Measurements from ENCODE around the gene TULP1. TPM values are rescaled to one million over a fixed set of nuclear protein-coding genes. Genes with fewer than 3 reads are reported as not detected.
A peak's percentile ranks its signal among the peaks of the same experiment; 100 is the strongest.

Gene TULP1
- total and polyA plus RNA-seq, 2 of the 13 experiments (the other 11 are each of a cell fraction or from before 2014, with no cell fraction given), result not detected

DNA sequence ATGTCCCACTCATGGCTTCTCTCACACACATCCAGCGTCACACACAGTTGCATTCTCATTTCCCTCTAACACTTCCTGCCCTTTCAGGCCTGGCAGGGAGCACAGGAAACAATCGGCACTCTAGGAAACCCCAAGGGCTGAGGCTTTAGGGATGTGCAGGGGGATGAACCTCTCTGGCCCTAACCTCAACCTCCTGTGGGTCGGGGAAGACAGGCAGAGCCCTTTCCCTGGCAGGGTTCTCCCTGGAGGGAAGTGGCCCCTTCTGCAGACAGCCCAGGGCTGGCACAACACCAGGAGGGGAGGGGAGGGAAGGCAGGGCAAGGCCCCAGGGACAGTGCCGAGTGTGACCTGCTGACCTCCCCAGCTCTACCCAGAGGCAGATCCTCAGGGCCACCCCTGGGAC, 18.5 kb downstream of the TULP1 start:
- Histone ChIP-seq H3K4me3 (replicated peaks in 1 of 3; ENCODE audit: insufficient read depth in 1 of 3, low read depth in 2 of 3, low read length in 3 of 3) (peak overlapping the region in 1 of 3 experiments; percentile 8; a peak in 1 of 6 replicates), H3K4me1 (ENCODE audit: insufficient read depth, low read length) (peaks cover 63% of the 10 kb centered on the region), H3K9ac (ENCODE audit: insufficient read depth, low read depth, low read length) (no peak overlapping the region; the same call in 1 of the 2 replicates), H3K79me2 (ENCODE audit: insufficient read depth, low read length) (peaks cover 53% of the 10 kb centered on the region), H3K27me3 (ENCODE audit: control insufficient read depth in 1 of 2, insufficient read depth in 2 of 2, low read length in 2 of 2) (peaks cover 0 to 13% of the 10 kb centered on the region in 2 experiments; a peak in 4 of 5 replicates), H3K27ac (ENCODE audit: extremely low read length, insufficient read depth, low read length) (no peak overlapping the region), H3K9me3 (ENCODE audit: low read length) (no peaks in the 10 kb centered on the region), H4K20me1 (ENCODE audit: insufficient read depth, low read length) (peaks cover 48% of the 10 kb centered on the region; the same call in 1 of the 2 replicates), H3K4me2 (ENCODE audit: low read depth, low read length) (peak overlapping the region; percentile 96), H3K36me3 (replicated peaks in 1 of 2; ENCODE audit: control insufficient read depth in 1 of 2, insufficient read depth in 2 of 2, low read length in 2 of 2) (peaks cover 0 to 2% of the 10 kb centered on the region in 2 experiments; a peak in 1 of 5 replicates), H2AFZ (ENCODE audit: low read length) (no peak overlapping the region)
- 78% methylated on average over 4 of the region's 4 CpGs for WGBS (ENCODE audit: low lambda C conversion rate)
- FAIRE-seq, result no peak
- no peak for ATAC-seq
- in situ Hi-C loops (cut with HindIII; ENCODE audit: extremely low pct_ligation_motif_present, low pct_unique_long_range_greater_than_20kb) (no loop called here), intact Hi-C loops (cut with micrococcal nuclease; ENCODE audit: unreplicated experiment) (no loop called here)
- POLR2A ChIA-PET, result interaction anchor here (0.6 kb wide), 1 partner anchor 23 kb away, joined by 4 read pairs; no protein-coding TSS in a partner anchor
- CTCF ChIA-PET (ENCODE audit: low intra/inter-chr PET ratio, low total read pairs), result no interaction called here
- no TSS peak for BruUV-seq (replicated peaks)
- no peak for DNase-seq (ENCODE audit: low spot score)
- TF ChIP-seq FOXA1 (IDR thresholded peaks at IDR 0.05), result no peak
- TF ChIP-seq FOXA1 (CRISPR knock-in tag; IDR thresholded peaks at IDR 0.05), result no peak
- TF ChIP-seq HNRNPL (IDR thresholded peaks at IDR 0.05; ENCODE audit: low read depth, low read length), result 0 out of 2 replicates have a peak, but pooled peaks have one; percentile 30
- TF ChIP-seq MTA1 (CRISPR knock-in tag; IDR thresholded peaks at IDR 0.05; ENCODE audit: borderline replicate concordance), result peak; percentile 34; the same call in 1 of the 2 replicates

DNA sequence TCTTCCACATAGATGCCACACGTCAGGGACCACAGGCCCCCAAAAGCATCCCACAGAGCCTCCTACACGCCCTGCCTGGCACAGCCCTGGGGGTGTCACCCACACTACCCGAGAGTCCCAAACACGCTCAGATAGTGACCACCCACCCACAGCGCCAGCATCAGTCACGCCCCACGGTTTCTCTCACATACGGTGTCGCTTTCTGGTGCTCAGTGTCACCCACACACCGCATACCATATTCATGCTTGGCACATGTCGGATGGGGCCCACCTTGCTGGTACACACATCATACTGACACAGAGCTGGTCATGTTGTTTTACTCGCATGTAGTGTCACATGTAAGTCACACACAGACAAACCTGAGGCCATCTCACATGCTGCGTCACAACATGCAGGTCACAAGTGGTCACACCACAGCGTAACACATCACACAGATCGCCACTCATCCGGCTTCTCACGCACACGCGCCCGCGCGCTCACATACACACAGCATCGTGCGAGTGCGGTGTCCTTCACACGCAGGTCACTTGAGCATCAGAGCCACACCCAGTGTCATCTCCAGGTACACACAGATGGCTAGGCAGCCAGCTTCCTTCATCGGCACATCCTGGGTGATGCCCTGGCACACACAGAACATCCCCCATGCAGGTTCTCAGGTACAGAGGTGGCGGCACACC, 19.3 kb downstream of the TULP1 start:
- ChIA-PET POLR2A (no interaction called here), CTCF (ENCODE audit: low intra/inter-chr PET ratio, low total read pairs) (no interaction called here)
- BruUV-seq (replicated peaks), result no TSS peak
- Histone ChIP-seq H3K36me3 (replicated peaks in 1 of 2; ENCODE audit: control insufficient read depth in 1 of 2, insufficient read depth in 2 of 2, low read length in 2 of 2) (peaks cover 0 to 2% of the 10 kb centered on the region in 2 experiments; a peak in 1 of 5 replicates), H3K27me3 (ENCODE audit: control insufficient read depth in 1 of 2, insufficient read depth in 2 of 2, low read length in 2 of 2) (peaks cover 0 to 6% of the 10 kb centered on the region in 2 experiments; a peak in 2 of 5 replicates), H3K9ac (ENCODE audit: insufficient read depth, low read depth, low read length) (no peak overlapping the region), H2AFZ (ENCODE audit: low read length) (no peak overlapping the region), H3K27ac (ENCODE audit: extremely low read length, insufficient read depth, low read length) (no peak overlapping the region), H3K4me1 (ENCODE audit: insufficient read depth, low read length) (peaks cover 59% of the 10 kb centered on the region), H4K20me1 (ENCODE audit: insufficient read depth, low read length) (peaks cover 49% of the 10 kb centered on the region; the same call in 1 of the 2 replicates), H3K4me2 (ENCODE audit: low read depth, low read length) (no peak overlapping the region), H3K9me3 (ENCODE audit: low read length) (no peaks in the 10 kb centered on the region), H3K4me3 (replicated peaks in 1 of 3; ENCODE audit: insufficient read depth in 1 of 3, low read depth in 2 of 3, low read length in 3 of 3) (no peak overlapping the region), H3K79me2 (ENCODE audit: insufficient read depth, low read length) (peaks cover 53% of the 10 kb centered on the region)
- in situ Hi-C loops (cut with HindIII; ENCODE audit: extremely low pct_ligation_motif_present, low pct_unique_long_range_greater_than_20kb) (no loop called here), intact Hi-C loops (cut with micrococcal nuclease; ENCODE audit: unreplicated experiment) (no loop called here)
- FAIRE-seq, result no peak
- no peak for DNase-seq (ENCODE audit: low spot score)
- ATAC-seq, result no peak
- 96% methylated on average over 28 of the region's 28 CpGs for WGBS (ENCODE audit: low lambda C conversion rate)
- TF ChIP-seq PAF1 (CRISPR knock-in tag; IDR thresholded peaks at IDR 0.05) (0 out of 2 replicates have a peak, but pooled peaks have one; percentile 56), ZFP37 (CRISPR knock-in tag; IDR thresholded peaks at IDR 0.05; ENCODE audit: borderline replicate concordance) (no peak), ATF7 (IDR thresholded peaks at IDR 0.05) (no peak), ATF7 (CRISPR knock-in tag; IDR thresholded peaks at IDR 0.05) (0 out of 2 replicates have a peak, but pooled peaks have one; percentile 25), SMAD9 (CRISPR knock-in tag; IDR thresholded peaks at IDR 0.05) (no peak), NONO (IDR thresholded peaks at IDR 0.05) (no peak), NONO (CRISPR knock-in tag; conservative IDR thresholded peaks at IDR 0.05) (0 out of 2 replicates have a peak, but pooled peaks have one; percentile 31), ZNF768 (CRISPR knock-in tag; IDR thresholded peaks at IDR 0.05) (0 out of 2 replicates have a peak, but pooled peaks have one; percentile 15), ZBTB38 (CRISPR knock-in tag; IDR thresholded peaks at IDR 0.05) (peak; percentile 44; the same call in 1 of the 2 replicates)
- TF ChIP-seq, protein P1, sequence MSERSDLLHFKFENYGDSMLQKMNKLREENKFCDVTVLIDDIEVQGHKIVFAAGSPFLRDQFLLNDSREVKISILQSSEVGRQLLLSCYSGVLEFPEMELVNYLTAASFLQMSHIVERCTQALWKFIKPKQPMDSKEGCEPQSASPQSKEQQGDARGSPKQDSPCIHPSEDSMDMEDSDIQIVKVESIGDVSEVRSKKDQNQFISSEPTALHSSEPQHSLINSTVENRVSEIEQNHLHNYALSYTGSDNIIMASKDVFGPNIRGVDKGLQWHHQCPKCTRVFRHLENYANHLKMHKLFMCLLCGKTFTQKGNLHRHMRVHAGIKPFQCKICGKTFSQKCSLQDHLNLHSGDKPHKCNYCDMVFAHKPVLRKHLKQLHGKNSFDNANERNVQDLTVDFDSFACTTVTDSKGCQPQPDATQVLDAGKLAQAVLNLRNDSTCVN (CRISPR knock-in tag; IDR thresholded peaks at IDR 0.05; ENCODE audit: borderline replicate concordance), result 0 out of 2 replicates have a peak, but pooled peaks have one; percentile 17
- TF ChIP-seq, protein P2, sequence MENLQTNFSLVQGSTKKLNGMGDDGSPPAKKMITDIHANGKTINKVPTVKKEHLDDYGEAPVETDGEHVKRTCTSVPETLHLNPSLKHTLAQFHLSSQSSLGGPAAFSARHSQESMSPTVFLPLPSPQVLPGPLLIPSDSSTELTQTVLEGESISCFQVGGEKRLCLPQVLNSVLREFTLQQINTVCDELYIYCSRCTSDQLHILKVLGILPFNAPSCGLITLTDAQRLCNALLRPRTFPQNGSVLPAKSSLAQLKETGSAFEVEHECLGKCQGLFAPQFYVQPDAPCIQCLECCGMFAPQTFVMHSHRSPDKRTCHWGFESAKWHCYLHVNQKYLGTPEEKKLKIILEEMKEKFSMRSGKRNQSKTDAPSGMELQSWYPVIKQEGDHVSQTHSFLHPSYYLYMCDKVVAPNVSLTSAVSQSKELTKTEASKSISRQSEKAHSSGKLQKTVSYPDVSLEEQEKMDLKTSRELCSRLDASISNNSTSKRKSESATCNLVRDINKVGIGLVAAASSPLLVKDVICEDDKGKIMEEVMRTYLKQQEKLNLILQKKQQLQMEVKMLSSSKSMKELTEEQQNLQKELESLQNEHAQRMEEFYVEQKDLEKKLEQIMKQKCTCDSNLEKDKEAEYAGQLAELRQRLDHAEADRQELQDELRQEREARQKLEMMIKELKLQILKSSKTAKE (CRISPR knock-in tag; IDR thresholded peaks at IDR 0.05; ENCODE audit: borderline replicate concordance), result 0 out of 2 replicates have a peak, but pooled peaks have one; percentile 20
